NCI-H1436 (cell line): ENCODE measurements around the gene MYOG.

ENCODE experiments used
- DNase-seq: peaks from one replicate; lab custom pipeline; 2025; lab: John Stamatoyannopoulos, UW

The MYOG gene

GRCh38 chr1:203046984-203047630, 38.7 kb downstream of the MYOG start:
- DNase-seq: no peak

GRCh38 chr1:203045821-203046594, 39.8 kb downstream of the MYOG start:
- DNase-seq: no peak

GRCh38 chr1:203045336-203045735, 40.5 kb downstream of the MYOG start:
- DNase-seq: no peak

GRCh38 chr1:203044546-203045250, 41.1 kb downstream of the MYOG start:
- DNase-seq: no peak

- no peak for DNase-seq
Observed at GRCh38 chr1:203043830-203044545, 41.8 kb downstream of the MYOG start.

- no peak for DNase-seq
Observed at GRCh38 chr1:203041351-203041932, 44.4 kb downstream of the MYOG start.

- no peak for DNase-seq
Observed at GRCh38 chr1:203040513-203041275, 45.1 kb downstream of the MYOG start.

- DNase-seq: no peak
Observed at GRCh38 chr1:203039609-203040512, 46.0 kb downstream of the MYOG start.

- peak; percentile 84 for DNase-seq
Observed at GRCh38 chr1:203038891-203039608, 46.8 kb downstream of the MYOG start.

- DNase-seq: no peak
Observed at GRCh38 chr1:203038217-203038741, 47.5 kb downstream of the MYOG start.

- DNase-seq: no peak
Observed at GRCh38 chr1:203037509-203038190, 48.2 kb downstream of the MYOG start.

- no peak for DNase-seq
Observed at GRCh38 chr1:203036537-203036936, 49.3 kb downstream of the MYOG start.

GRCh38 chr1:203036135-203036534, 49.7 kb downstream of the MYOG start:
- no peak for DNase-seq

- no peak for DNase-seq
Observed at GRCh38 chr1:203035111-203036000, 50.5 kb downstream of the MYOG start.

GRCh38 chr1:203034422-203035110, 51.2 kb downstream of the MYOG start:
- no peak for DNase-seq

- no peak for DNase-seq
Observed at GRCh38 chr1:203033917-203034316, 51.9 kb downstream of the MYOG start.

- DNase-seq: no peak
Observed at GRCh38 chr1:203033287-203033686, 52.5 kb downstream of the MYOG start.
